TTC549 (cell line): ENCODE data around the gene LAMA4.
"Not testable (repeated sequence)": the region's sequence is repeated elsewhere in the genome, so short reads cannot be mapped to it uniquely, and the experiment has no call there.

Source experiments
- FAIRE-seq: peaks from 2 replicates; lab custom pipeline; 2012; peaks lifted over from hg19 to GRCh38; lab: Jason Lieb, UNC

LAMA4 gene

GRCh38 chr6:112214739-112215269 lies 39.6 kb downstream of the LAMA4 start:
- FAIRE-seq: no peak

- no peak for FAIRE-seq
Observed at GRCh38 chr6:112210852-112211251, 43.5 kb downstream of the LAMA4 start.

- FAIRE-seq: no peak
Observed at GRCh38 chr6:112209131-112209530, 45.2 kb downstream of the LAMA4 start.

GRCh38 chr6:112207776-112208175 lies 46.6 kb downstream of the LAMA4 start:
- no peak for FAIRE-seq

- no peak for FAIRE-seq
Observed at GRCh38 chr6:112207131-112207530, 47.2 kb downstream of the LAMA4 start.

GRCh38 chr6:112206110-112206458 lies 48.3 kb downstream of the LAMA4 start:
- FAIRE-seq: no peak

- no peak for FAIRE-seq
Observed at GRCh38 chr6:112205427-112206109, 48.8 kb downstream of the LAMA4 start.

GRCh38 chr6:112204350-112204706 lies 50.0 kb downstream of the LAMA4 start:
- no peak for FAIRE-seq

GRCh38 chr6:112203577-112204349 lies 50.6 kb downstream of the LAMA4 start:
- no peak for FAIRE-seq

- no peak for FAIRE-seq
Observed at GRCh38 chr6:112202639-112203341, 51.6 kb downstream of the LAMA4 start.

- FAIRE-seq: not testable (repeated sequence)
Observed at GRCh38 chr6:112200185-112200914, 54.0 kb downstream of the LAMA4 start.

- no peak for FAIRE-seq
Observed at GRCh38 chr6:112199001-112199403, 55.4 kb downstream of the LAMA4 start.

GRCh38 chr6:112198582-112198981 lies 55.8 kb downstream of the LAMA4 start:
- no peak for FAIRE-seq

GRCh38 chr6:112197636-112198035 lies 56.7 kb downstream of the LAMA4 start:
- FAIRE-seq: no peak

GRCh38 chr6:112196306-112196705 lies 58.1 kb downstream of the LAMA4 start:
- no peak for FAIRE-seq

GRCh38 chr6:112195166-112195565 lies 59.2 kb downstream of the LAMA4 start:
- FAIRE-seq: no peak

- no peak for FAIRE-seq
Observed at GRCh38 chr6:112194511-112194910, 59.9 kb downstream of the LAMA4 start.

- no peak for FAIRE-seq
Observed at GRCh38 chr6:112193535-112194051, 60.8 kb downstream of the LAMA4 start.

GRCh38 chr6:112193117-112193516 lies 61.2 kb downstream of the LAMA4 start:
- FAIRE-seq: no peak

- FAIRE-seq: no peak
Observed at GRCh38 chr6:112191509-112192020, 62.8 kb downstream of the LAMA4 start.

- no peak for FAIRE-seq
Observed at GRCh38 chr6:112190164-112190563, 64.2 kb downstream of the LAMA4 start.

- FAIRE-seq: no peak
Observed at GRCh38 chr6:112189494-112189893, 64.9 kb downstream of the LAMA4 start.
